ENCODE data around the gene RTL1. TPM values are rescaled to one million over a fixed set of nuclear protein-coding genes. Genes with fewer than 3 reads are reported as not detected.

The RTL1 gene
- total and polyA plus RNA-seq, 8 donors: not detected

DNA sequence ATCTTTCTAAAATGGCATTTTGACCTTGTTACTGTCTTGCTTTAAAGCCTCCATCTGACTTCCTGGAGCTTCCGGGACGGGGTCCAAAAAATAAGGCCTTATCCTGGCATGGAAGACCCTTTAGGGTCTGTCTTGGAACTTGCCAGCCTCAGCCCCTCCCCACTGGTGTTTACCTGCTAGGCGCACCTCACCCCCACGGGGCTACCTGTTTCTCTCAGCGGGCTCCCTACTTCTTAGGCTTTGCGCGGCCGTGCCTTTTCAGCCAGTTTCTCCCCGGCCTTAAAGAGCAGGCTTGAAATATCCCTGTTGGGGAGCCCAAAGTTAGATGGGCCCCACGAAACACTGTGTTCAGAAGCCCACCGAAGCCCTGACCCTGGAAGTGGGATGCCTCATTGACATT is 5.1 kb downstream of the RTL1 start:
- peaks cover 0 to 82% (median 44%) of the 10 kb centered on the region in 3 donors for H3K27me3 ChIP-seq
- no peaks in the 10 kb centered on the region for H3K9me3 ChIP-seq
- no peak overlapping the region for H3K4me3 ChIP-seq
- intact Hi-C loops (cut with DNase I; ENCODE audit: low total_unique reads): no loop called here
- peaks cover 5 to 25% (median 13%) of the 10 kb centered on the region in 4 donors for H3K4me1 ChIP-seq
- no peak for TF ChIP-seq POLR2AphosphoS5 (IDR thresholded peaks at IDR 0.05)
- TF ChIP-seq, protein P1, sequence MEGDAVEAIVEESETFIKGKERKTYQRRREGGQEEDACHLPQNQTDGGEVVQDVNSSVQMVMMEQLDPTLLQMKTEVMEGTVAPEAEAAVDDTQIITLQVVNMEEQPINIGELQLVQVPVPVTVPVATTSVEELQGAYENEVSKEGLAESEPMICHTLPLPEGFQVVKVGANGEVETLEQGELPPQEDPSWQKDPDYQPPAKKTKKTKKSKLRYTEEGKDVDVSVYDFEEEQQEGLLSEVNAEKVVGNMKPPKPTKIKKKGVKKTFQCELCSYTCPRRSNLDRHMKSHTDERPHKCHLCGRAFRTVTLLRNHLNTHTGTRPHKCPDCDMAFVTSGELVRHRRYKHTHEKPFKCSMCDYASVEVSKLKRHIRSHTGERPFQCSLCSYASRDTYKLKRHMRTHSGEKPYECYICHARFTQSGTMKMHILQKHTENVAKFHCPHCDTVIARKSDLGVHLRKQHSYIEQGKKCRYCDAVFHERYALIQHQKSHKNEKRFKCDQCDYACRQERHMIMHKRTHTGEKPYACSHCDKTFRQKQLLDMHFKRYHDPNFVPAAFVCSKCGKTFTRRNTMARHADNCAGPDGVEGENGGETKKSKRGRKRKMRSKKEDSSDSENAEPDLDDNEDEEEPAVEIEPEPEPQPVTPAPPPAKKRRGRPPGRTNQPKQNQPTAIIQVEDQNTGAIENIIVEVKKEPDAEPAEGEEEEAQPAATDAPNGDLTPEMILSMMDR (IDR thresholded peaks at IDR 0.05): no peak
- no peak for TF ChIP-seq EP300 (IDR thresholded peaks at IDR 0.05)
- no peak for TF ChIP-seq POLR2A (IDR thresholded peaks at IDR 0.05)
- H3K36me3 ChIP-seq: peaks cover 0 to 3% (median 0%) of the 10 kb centered on the region in 4 donors
- peak in 1 of 2 donors; percentile 10 for DNase-seq
- H3K27ac ChIP-seq: no peak overlapping the region
- 59 to 69% (median 62%) methylated on average over 11 of the region's 11 CpGs for WGBS, 5 donors

DNA sequence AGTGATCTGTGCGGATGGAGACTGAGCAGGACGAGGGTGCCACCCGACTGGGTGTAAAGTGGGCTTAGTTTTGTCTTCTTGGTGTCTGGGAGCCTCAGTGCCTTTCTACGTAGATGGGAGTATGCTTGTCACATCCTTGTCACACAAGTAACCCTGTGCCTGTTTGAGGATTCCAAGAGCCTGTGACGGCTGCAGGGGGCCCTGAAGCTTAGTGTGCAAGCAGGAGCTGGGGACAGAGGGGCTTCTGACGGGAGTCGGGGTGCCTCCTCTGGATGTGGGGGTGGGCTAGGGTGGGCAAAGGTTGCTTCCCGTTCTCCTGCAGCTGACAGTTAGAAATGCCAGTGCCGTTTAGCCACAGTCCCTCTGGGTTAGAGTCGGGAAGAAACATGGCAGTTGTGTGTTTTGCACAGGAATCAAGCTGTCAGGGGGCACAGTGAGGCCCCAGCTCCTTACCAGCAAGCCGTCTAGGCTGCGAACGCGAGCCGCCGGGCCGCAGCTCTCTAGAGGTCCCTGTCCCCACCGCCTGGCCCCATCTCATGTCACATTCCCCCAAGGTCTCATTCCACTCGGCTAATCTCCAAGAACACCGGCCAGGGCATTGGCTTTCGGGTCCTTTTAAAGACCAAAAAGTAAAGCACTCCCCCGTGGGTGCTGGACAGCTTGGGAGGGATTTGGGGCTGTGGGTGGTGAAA is 7.0 kb downstream of the RTL1 start:
- no peak for DNase-seq
- TF ChIP-seq POLR2A (IDR thresholded peaks at IDR 0.05) (no peak), EP300 (IDR thresholded peaks at IDR 0.05) (no peak), POLR2AphosphoS5 (IDR thresholded peaks at IDR 0.05) (no peak)
- TF ChIP-seq, protein P1 (IDR thresholded peaks at IDR 0.05): no peak

GRCh38 chr14:100895411-100895810 is 8.1 kb downstream of the RTL1 start:
- H3K36me3 ChIP-seq: no peaks in the 10 kb centered on the region
- H3K9me3 ChIP-seq: no peaks in the 10 kb centered on the region
- no peak for DNase-seq
- peaks cover 5 to 18% (median 11%) of the 10 kb centered on the region in 4 donors for H3K4me1 ChIP-seq
- intact Hi-C loops (cut with DNase I; ENCODE audit: low total_unique reads): no loop called here
- 82 to 90% (median 85%) methylated on average over 6 of the region's 6 CpGs for WGBS, 5 donors
- peaks cover 0 to 70% (median 23%) of the 10 kb centered on the region in 3 donors for H3K27me3 ChIP-seq
- no peak for TF ChIP-seq POLR2A (IDR thresholded peaks at IDR 0.05)
- TF ChIP-seq, protein P1 (IDR thresholded peaks at IDR 0.05): no peak
- no peak for TF ChIP-seq POLR2AphosphoS5 (IDR thresholded peaks at IDR 0.05)
- no peak for TF ChIP-seq EP300 (IDR thresholded peaks at IDR 0.05)
- H3K27ac ChIP-seq: no peak overlapping the region
- H3K4me3 ChIP-seq: no peak overlapping the region

More for the DNA sequence above, 7.0 kb downstream of the RTL1 start:
- H3K4me1 ChIP-seq: peaks cover 5 to 25% (median 13%) of the 10 kb centered on the region in 4 donors
- intact Hi-C loops (cut with DNase I; ENCODE audit: low total_unique reads): no loop called here
- H3K4me3 ChIP-seq: no peak overlapping the region
- H3K9me3 ChIP-seq: no peaks in the 10 kb centered on the region
- H3K27me3 ChIP-seq: peaks cover 0 to 73% (median 28%) of the 10 kb centered on the region in 3 donors
- WGBS, 5 donors: 49 to 71% (median 60%) methylated on average over 15 to 22 of the region's 22 CpGs
- no peaks in the 10 kb centered on the region for H3K36me3 ChIP-seq
- no peak overlapping the region for H3K27ac ChIP-seq

DNA sequence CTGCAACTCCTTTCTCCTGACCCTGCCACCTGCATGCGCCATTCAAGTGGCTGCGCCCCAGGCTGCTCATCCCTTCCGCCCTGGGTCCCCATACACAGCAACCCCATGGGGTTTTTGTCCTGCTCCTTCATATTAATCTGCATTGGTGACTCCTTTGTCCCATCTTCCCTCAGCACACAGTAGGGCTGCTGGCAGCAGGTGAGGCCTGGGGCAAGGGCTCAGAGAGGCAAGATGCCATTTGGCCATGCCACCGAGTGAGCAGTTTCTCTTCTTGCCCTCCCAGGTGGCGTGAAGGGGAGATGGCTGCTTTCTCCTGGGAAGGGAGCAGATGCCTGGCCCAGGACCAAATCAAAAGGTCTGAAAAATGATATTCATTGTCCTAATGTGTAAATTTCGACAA is 9.1 kb downstream of the RTL1 start:
- Histone ChIP-seq H3K9me3 (no peaks in the 10 kb centered on the region), H3K27ac (no peak overlapping the region), H3K27me3 (peaks cover 0 to 60% (median 16%) of the 10 kb centered on the region in 3 donors), H3K36me3 (no peaks in the 10 kb centered on the region), H3K4me3 (no peak overlapping the region), H3K4me1 (peaks cover 0 to 8% (median 3%) of the 10 kb centered on the region in 4 donors)
- TF ChIP-seq, protein P1 (IDR thresholded peaks at IDR 0.05): no peak
- no peak for TF ChIP-seq POLR2AphosphoS5 (IDR thresholded peaks at IDR 0.05)
- no peak for TF ChIP-seq EP300 (IDR thresholded peaks at IDR 0.05)
- no peak for TF ChIP-seq POLR2A (IDR thresholded peaks at IDR 0.05)
- WGBS, 5 donors: 88 to 92% (median 90%) methylated on average over 6 of the region's 6 CpGs
- no peak for DNase-seq
- intact Hi-C loops (cut with DNase I; ENCODE audit: low total_unique reads): no loop called here

Measured in stomach (tissue), 9 donors.